A673 (cell line): ENCODE measurements around the gene ASCL4.

Experiments
- CTCF ChIP-seq: fragments of 300-800, 200-600 bp; sonication (generic); conservative IDR thresholded peaks from 2 replicates; pipeline ENCODE4 v1.5.1; 2017; ENCODE audit warnings: low read depth, mild to moderate bottlenecking, antibody characterized with exemption, low read length, moderate library complexity, mixed read lengths
- EZH2 ChIP-seq: fragments of 200-600 bp; sonication (generic); IDR thresholded peaks from 2 replicates; pipeline ENCODE4 v1.6.1; 2017; ENCODE audit warnings: borderline replicate concordance, low read depth, mild to moderate bottlenecking, mixed read lengths, antibody characterized with exemption, low read length; ENCODE audit not compliant: poor library complexity, severe bottlenecking

- TF ChIP-seq CTCF (no peak), EZH2 (no peak)
These were observed 4.8 kb downstream of the ASCL4 start for GRCh38 chr12:107779077-107779831.
